SH-SY5Y (cell line): ENCODE results near the gene C9orf78.

Experiments
- GATA2 ChIP-seq: IDR thresholded peaks from 2 replicates; pipeline ENCODE4 v1.6.1; 2011; ENCODE audit warnings: mild to moderate bottlenecking, low read depth, low read length
- GATA3 ChIP-seq: IDR thresholded peaks from 2 replicates; pipeline ENCODE4 v1.6.1; 2011; ENCODE audit warnings: low read depth, mild to moderate bottlenecking, low read length, moderate library complexity

The C9orf78 gene

DNA sequence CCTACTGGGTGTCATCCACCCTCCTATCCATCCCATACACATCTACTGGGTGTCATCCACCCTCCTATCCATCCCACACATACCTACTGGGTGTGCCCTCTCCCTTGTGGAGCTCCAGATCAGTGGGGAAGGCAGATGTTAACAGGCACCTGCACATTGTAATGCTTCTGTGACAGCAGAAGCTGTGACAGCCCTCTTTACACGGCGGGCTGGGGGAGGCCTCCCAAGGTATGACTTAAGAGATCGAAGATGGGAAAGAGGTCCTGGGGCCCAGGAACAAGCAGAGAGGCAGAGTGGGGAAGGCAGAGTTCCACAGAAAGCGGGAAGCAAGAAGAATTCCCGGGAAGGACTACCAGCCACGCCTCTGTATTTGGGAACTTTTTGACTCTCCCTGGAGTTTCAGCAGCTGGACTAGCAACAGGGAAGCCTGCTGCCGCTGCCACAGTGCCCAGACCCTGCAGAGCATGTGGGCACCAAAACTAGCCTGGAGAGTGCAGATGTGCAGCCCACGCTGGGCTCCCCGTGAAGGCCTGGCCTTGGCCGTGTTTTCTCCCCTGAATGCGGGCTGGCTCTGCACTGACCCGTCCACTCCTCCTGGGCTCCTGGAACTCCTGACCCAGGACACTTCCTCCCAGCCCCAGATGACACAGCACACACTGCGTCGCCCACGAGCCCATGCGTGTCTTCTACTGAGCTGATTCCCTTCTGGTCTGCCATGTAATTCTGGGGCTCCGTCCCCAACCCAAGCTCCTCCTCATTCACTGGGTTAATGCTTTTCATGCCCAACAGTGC is 20.4 kb downstream of the C9orf78 start:
- TF ChIP-seq GATA2 (no peak), GATA3 (no peak)

DNA sequence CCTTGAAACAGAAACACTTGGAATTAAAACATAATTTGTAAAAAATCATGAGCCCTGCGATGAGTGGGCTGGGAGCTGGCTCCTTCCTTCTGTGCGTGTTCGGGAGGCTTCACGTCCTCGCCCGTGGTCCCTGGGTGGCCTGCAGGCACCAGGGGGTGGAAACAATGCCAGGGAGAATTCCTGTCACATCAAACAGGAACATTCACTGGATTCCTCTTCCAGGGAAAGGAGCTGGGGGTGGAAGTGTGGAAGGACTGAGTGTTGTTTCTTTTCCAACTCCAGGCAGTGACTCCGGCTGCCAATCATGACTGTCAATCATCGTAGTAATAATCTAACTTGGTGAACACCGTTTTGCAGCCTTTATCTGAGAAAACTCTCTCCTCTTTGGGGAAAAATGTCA is 21.4 kb downstream of the C9orf78 start:
- TF ChIP-seq GATA2 (no peak), GATA3 (no peak)

DNA sequence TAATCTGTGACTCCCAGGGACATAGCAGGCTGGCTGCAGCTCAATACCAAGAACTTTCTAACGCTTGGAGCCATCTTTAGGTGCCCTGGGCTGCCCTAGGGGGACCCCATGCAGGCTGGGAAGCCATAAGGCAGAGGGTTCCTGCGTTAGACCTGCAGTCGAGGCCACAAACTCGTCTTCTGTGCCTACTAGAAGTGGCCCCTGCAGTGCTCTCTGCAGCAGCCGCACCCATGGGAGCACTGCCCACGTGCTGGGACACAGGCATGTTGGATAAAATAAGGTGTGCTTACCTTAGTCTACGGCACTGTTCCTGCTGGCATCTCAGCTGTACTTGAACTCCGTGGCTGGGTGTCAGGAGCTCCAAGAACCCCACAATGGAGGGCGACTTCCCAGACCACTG is 22.7 kb downstream of the C9orf78 start:
- no peak for TF ChIP-seq GATA3
- no peak for TF ChIP-seq GATA2

DNA sequence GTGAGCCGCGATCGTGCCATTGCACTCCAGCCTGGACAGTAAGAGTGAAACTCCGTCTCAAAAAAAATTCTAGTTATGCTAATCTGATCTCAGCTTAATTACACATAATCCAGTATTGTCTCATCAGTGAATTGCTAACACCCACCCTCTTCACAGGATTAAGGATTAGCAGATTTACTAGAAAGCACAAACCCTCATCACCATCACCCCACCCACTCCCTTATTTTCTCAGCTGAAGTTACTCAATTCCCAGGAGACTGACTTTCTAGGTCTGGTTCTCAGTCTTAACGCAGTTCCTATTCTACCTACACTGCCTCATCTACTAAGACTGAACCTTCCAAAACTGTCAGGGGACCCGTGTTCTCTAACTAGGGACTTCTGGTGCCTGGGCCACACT is 23.1 kb downstream of the C9orf78 start:
- TF ChIP-seq GATA3 (no peak), GATA2 (no peak)

DNA sequence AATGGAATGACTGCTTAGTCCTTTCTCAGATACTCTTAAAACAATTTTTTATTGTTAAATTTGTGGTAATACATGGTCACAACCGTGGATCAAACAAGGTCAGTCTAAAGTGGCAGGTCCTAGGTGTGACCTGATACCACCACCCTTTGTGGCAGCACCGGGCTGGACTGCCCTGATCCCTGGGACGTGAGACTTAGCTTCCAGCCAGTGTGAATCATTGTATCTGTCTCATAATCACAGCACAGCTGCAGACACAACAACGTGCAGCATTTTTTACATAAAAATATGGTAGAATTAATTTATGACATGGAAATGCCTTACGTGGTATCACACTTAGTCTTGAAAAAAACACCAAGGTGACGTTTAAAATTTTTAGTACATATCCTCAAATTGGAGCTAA is 24.3 kb downstream of the C9orf78 start:
- TF ChIP-seq GATA3 (no peak), GATA2 (no peak)

DNA sequence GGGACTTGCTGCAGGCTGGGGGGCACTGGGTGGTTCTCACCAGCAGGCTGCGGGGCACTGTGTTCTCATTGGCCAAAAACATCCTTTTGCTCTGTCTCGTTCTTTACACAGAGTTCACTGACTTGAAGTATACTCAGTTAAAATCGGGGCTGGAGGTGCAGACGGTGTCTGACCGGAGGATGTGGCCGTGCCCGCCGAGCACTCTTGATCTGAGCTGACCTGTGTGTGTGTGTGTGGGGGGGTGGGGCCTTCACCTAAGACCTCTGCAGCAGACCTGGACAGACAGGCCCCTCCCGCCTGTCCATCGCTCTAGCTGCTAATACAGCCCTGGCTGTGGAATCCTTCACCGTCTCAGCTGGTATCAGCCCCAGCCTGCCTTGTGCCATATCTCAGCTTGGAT is 25.0 kb downstream of the C9orf78 start:
- no peak for TF ChIP-seq GATA3
- no peak for TF ChIP-seq GATA2

DNA sequence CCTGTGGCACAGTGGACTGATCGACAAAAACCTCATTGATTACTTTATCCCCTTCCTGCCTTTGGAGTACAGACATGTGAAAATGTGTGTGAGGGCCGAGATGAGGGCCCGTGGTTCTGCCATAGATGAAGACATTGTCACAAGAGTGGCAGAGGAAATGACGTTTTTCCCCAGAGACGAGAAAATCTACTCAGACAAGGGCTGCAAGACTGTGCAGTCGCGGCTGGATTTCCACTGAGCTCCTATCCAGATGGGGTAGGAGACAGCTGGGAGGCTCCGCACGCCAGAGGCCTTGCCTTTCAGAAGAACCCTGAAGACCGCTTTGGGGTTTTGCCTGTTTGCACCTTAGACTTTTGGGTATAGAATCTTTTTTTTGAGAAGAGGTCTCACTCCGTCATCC is 25.7 kb downstream of the C9orf78 start:
- TF ChIP-seq GATA3 (no peak), GATA2 (no peak)

DNA sequence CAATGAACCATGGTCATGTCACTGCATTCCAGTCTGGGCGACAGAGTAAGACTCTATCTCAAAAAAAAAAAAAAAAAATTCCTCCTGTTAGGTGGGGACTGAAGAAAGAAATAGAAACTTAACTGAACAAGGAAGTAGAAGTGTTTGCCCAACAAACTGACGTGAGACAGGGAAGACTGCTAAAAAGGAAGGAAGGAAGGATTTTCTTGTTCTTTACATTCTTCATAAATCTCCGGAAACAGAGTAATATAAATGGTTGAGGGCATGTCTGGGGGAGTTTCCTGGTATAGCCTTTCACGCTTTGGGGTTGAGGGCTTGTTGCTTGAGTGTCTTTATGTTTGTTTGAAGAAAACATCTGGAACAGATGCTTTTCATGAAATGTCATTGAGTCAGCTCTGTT is 29.0 kb downstream of the C9orf78 start:
- TF ChIP-seq GATA3 (no peak), GATA2 (no peak)

DNA sequence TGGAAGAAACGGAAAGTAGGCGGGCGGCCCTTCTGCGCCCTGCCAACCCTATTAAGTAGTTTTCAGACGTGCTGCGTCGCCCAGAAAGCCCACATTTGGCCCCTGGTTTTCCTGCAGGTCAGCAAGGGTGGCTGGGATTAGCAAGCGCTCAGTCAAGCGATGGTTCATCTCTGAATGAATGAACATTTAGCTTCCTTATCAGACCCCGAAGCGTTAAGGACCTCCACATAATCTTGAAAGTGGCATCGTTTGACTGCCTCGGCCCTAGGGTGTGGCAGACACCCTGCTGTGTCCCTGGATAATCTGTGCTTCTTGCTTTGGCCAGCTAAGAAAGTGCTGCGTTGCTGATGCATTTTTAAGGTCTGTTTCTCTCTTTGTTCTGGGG is 31.4 kb downstream of the C9orf78 start:
- TF ChIP-seq GATA3, result no peak
- TF ChIP-seq GATA2, result no peak

DNA sequence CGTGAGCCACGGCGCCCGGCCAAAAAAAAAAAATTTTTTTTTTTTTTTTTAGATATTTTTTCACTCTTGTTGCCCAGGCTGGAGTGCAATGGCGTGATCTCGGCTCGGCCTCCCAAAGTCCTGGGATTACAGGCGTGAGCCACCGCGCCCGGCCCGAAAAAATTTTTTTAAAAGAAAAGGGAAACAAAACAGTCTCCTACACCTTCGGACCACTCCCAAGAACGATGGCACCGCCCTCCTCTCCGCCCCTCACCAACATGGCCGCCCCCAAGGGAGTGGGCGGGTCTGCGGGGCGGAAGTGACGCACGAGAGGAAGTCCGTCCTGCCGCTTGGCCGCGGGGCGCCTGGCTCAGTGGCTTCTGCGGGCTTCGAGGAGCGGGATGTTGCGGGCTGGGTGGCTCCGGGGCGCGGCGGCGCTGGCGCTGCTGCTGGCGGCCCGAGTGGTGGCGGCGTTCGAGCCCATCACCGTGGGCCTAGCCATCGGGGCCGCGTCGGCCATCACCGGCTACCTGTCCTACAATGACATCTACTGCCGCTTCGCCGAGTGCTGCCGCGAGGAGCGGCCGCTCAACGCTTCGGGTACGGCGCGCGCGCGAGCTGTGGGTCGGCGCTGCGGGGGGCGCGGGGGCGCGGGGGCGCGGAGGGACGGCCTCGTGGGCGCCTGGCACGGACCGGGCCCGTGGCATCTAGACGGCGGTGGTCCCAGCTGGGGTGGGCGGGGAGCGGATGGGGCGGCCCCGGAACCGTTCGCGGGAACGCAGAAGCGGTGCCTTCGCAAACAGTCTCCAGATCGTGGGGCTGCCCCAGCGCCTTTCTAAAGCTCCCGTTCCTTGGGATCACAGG is 32.0 kb downstream of the C9orf78 start, which contains the start of gene TOR1B:
Gene TOR1B, plus strand, starts transcription at position 352 of the 843 bp plus-strand sequence. Its CDS starts 29 bp downstream, at position 381.
- TF ChIP-seq GATA3, result no peak
- no peak for TF ChIP-seq GATA2

DNA sequence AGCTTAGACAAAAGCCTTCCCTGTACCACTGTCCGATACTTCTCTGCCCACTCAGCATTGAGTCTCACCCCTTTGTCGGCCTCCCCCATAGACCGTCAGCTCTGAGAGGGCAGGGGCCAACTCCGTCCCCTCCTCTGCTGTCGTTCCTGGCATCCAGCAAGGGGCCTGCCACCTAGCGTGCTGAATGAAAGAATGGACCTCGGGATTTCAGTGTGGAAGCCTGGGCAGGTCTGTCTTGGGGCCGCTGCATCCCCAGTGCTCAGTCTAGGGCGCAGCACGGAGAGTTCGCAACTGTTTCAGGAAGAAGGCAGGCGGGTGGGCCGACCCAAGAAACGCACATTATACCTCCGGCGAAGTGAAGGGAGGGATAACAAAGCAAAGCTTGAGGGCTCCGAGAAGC is 33.6 kb downstream of the C9orf78 start:
- TF ChIP-seq GATA2 (no peak), GATA3 (no peak)

DNA sequence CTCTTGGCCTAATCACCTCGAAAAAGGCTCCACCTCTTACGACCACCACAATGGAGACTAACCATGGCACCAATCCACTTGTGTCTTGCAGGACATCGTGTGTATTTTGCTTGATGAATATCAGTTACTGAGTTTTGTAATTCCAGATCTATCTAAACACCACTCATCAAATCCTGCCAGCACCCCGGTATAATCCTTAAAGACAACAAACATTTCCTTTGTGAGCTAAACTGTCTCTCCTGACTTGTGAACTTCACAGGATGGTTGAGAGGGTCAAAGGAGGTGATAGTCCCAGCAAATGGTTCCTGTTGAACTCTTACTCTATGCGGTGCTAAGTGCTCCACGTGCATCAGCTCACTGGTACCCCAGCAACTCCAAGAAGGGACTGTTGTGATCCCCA is 36.1 kb downstream of the C9orf78 start:
- TF ChIP-seq GATA3 (no peak), GATA2 (no peak)

DNA sequence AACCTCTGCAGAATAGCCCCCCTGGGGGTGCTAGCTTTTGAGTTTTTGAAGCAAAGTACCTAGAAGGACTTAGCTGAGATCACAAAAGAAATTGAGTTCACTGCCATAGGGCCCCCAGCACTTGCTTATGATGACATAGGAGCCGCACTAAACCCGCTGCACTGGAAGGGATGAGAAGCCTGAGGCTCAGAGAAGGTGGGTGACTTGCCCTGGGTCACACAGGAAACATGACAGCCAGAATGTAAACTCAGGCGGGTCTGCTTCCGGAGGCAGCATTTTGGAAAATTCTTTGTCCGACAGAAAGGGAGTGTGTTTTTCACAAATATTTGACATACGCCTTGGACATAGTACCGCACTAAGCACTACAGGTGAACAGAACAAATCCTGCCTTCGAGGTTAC is 40.5 kb downstream of the C9orf78 start:
- no peak for TF ChIP-seq GATA3
- TF ChIP-seq GATA2, result no peak

DNA sequence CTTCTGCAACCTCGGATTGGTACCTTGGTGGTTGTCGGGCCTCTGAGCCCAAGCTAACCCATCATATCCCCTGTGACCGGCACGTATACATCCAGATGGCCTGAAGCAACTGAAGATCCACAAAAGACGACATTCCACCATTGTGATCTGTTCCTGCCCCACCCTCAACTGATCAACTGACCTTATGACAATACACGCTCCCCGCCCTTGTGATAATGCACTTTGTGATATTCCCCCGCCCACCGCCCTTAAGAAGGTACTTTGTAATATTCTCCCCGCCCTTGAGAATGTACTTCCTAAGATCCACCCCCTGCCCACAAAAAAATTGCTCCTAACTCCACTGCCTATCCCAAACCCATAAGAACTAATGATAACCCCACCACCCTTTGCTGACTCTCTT is 48.6 kb downstream of the C9orf78 start:
- TF ChIP-seq GATA3 (no peak), GATA2 (no peak)

DNA sequence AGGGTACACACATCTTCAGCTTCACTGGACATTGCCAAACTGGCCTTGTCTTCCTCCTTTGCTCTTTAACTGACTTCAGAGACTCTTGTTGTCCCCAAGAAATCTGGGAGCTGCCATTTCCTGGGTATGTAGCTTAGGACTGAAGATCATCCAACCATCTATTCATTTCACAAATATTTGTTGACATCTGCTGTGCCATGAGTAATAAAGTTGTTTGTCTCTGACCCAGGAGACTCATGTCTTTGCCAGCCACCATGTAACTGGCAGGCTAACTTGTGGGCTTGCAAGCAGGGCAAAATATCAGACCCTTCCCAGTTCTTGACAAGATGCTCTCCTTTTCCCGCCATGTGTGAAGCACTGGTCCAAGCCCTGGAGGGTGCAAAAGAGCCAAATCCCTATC is 49.2 kb downstream of the C9orf78 start:
- TF ChIP-seq GATA2 (no peak), GATA3 (no peak)
